GM12892 (cell line): ENCODE results near the gene C1QTNF1.

Source experiments
- DNase-seq: peaks from one replicate; pipeline ENCODE4 v3.0.0; 2011; ENCODE audit not compliant: insufficient read length
- FAIRE-seq: peaks from 2 replicates; lab custom pipeline; 2011; peaks lifted over from hg19 to GRCh38; lab: Jason Lieb, UNC
- POLR2A ChIP-seq: IDR thresholded peaks from 2 replicates; pipeline ENCODE4 v1.6.1; 2011; ENCODE audit warnings: low read depth, low read length, control low read depth
- POLR2AphosphoS5 ChIP-seq: IDR thresholded peaks from 2 replicates; pipeline ENCODE4 v1.6.1; 2011; ENCODE audit warnings: low read depth, low read length, control low read depth
- TAF1 ChIP-seq: IDR thresholded peaks from 2 replicates; pipeline ENCODE4 v1.6.1; 2011; ENCODE audit warnings: low read depth, mild to moderate bottlenecking, control low read depth, low read length, borderline replicate concordance

C1QTNF1 gene

DNA sequence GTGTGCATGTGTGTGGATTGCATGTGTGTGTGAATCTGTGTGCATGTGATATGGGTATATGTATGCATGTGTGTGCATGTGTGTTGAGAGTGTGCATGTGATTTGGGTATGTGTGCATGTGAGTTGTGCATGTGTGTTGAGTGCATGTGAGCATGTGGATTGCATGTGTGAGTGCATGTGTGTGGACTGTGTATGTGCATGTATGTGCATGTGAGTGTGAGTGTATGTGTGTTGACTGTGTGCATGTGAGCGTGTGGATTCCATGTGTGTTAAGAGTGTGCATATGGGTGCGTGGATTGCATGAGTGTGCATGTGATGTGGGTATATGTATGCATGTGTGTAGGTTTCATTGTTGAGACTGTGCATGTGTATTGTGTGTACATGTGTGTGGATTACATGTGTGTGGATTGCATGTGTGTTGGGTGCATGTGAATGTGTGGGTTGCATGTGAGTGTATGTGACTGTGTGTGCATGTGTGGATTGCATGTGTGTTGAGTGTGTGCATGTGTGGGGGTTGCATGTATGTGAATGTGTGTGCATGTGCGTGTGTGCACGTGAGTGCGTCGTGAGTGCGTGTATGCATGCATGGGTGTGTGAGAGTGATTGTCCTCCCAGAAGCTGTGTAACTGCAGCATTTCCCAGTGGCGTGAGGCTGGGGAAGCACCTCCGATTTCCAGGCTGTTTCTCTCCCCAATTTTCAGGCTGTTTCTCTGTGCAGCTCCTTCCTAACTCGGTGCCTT, 19.4 kb downstream of the C1QTNF1 start:
- TF ChIP-seq POLR2A = no peak
- no peak for TF ChIP-seq POLR2AphosphoS5
- TF ChIP-seq TAF1 = no peak
- FAIRE-seq (no peak), DNase-seq (no peak)

DNA sequence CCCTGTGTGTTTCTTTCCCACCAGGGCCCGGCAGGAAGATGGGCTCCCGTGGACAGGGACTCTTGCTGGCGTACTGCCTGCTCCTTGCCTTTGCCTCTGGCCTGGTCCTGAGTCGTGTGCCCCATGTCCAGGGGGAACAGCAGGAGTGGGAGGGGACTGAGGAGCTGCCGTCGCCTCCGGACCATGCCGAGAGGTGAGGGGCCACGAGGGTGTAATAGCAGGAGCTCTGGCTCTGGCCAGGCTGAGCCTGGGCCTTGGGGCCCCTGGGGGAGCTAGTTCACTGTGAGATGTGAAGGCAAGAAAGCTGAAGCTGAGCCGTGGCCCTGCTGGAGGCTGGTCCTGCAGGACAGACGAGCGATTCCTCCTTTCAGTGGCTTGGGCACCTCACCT, 20.0 kb downstream of the C1QTNF1 start:
- DNase-seq (no peak), FAIRE-seq (no peak)
- TF ChIP-seq POLR2A (no peak), POLR2AphosphoS5 (no peak), TAF1 (no peak)

DNA sequence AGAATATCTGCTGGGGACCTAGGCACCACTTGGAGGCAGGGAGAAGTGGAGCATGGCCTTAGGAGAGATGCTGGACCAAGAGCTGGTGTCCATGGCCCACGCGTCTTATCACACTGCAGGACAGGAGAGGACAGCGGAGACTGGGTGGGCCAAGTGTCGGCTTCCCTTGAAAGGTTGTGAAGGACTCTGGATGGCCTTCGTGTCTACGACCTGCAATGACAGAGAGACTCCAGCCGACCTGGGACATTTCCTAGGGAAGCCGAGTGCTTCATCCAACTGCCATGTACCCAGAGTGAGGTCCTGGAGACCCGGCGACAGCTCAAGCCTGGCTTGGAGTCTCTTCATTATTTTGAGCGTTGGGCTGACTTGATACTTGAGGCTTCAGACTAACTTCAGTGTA, 20.5 kb downstream of the C1QTNF1 start:
- no peak for TF ChIP-seq POLR2A
- FAIRE-seq (no peak), DNase-seq (peak; percentile 1)

DNA sequence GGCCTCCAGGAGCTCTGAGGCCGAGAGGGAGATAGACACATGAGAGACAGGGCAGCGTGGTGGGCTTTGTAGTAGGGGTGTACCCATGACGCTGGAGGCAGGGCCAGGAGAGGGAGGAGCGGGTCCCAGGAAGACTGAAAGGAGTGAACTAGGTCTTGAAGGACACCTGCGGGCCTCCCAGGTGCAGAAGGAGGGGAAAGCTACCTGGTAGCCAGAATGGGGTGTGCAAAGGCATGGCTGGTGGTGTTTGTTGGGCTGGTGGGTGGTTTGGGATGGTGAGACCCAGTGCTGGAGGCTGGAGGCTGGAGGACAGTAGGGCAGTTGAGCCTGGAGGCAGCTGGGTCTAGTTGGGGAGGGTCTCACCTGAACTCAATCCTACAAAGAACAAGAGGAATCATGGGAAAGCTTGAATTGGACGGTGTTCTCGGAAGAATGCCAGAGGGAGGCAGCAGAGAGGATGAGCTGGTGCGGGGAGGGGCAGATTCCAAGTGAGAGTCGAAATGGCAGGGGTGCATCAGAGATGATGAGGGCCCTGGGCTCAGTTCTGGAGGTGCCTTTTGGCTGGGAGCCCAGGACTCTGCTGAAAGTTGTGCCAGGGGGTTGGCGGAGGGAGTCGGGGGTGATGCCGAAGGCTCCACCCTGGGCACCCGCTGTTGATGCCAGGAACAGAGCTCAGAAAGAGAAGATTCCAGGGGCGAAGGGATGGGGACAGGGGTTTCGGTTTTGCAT, 21.2 kb downstream of the C1QTNF1 start:
- DNase-seq (peak; percentile 5), FAIRE-seq (no peak)
- TF ChIP-seq TAF1 = no peak
- no peak for TF ChIP-seq POLR2A
- no peak for TF ChIP-seq POLR2AphosphoS5

DNA sequence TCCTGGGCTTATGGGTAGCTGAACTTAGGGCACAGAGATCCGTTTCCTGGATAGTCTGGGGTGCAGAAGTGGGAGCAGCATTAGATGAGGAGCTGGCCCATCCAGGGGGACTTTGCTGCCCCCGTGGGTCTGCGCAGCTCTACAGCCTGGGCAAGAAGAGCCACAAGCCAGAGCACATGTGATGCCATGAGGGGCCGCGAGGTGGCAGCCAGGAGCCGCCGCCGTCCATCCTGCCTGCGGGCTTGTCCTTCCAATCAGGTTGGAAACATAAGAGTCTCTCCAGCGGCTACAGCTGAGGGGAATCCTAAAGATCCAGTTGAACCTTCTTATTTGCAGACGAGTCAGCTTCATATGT, 21.9 kb downstream of the C1QTNF1 start:
- TF ChIP-seq TAF1 = no peak
- no peak for TF ChIP-seq POLR2A
- no peak for TF ChIP-seq POLR2AphosphoS5
- FAIRE-seq (peak; percentile 82), DNase-seq (peak; percentile 77)

DNA sequence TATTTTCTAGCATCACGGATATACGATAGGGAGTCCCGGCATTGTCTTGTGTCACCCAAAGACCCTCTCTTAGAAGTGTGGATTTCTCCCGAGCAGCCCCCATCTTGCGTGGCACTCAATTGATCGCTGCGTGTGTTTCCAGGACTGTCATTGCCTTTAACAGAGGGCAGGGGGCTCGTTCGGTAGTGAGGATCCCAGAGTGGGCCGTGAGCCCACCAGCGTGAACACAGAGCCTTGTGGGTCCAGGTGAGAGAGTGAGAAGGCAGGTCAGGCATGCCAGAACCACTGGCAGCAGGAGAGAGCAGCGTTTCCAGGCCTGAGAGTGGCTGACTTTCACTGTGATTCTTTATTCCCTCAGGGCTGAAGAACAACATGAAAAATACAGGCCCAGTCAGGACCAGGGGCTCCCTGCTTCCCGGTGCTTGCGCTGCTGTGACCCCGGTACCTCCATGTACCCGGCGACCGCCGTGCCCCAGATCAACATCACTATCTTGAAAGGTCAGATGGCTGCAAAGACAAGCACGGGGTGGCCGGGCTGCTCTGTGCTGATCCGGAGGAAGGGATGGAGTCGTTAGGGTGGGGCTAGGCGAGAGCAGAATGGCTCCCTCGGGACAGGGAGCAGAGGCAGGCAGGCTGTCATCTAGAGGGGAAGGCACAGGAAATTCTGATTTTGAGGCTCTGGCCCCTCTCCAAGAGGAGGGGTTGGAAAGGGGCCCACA, 22.4 kb downstream of the C1QTNF1 start:
- TF ChIP-seq POLR2AphosphoS5 = no peak
- DNase-seq = peak; percentile 15
- FAIRE-seq = no peak

DNA sequence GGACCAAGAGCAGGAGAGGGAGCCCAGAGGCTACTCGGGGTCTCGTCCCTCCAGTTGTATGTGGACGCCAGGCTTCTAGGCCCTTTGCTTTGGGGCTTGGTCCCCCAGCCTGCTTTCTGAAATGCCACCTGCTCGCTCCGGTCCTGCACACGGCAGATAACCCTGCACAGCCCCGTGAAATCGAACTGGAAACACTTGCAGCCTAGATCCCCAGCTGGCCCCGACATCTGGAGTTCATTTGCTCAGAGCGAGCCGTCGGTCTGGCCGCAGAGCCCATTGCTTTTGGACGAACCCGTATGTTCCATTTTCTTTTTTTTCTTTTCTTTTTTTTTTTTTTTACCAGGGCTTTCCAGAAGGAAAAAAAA, 22.9 kb downstream of the C1QTNF1 start:
- no peak for FAIRE-seq
- no peak for DNase-seq
- no peak for TF ChIP-seq POLR2A
- TF ChIP-seq POLR2AphosphoS5 = no peak
- TF ChIP-seq TAF1 = no peak

DNA sequence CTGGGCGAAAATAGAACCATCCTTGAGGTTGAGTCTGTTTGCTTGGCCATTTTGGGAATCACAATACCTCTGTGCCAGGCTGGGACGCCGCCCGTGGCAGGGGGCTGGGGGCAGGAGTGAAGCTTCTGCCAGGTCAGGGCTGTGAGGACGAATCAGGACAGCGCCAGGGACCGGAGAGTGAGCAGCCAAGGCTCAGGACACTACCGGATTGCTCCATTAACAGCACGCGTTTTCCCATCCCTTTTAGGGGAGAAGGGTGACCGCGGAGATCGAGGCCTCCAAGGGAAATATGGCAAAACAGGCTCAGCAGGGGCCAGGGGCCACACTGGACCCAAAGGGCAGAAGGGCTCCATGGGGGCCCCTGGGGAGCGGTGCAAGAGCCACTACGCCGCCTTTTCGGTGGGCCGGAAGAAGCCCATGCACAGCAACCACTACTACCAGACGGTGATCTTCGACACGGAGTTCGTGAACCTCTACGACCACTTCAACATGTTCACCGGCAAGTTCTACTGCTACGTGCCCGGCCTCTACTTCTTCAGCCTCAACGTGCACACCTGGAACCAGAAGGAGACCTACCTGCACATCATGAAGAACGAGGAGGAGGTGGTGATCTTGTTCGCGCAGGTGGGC, 23.4 kb downstream of the C1QTNF1 start:
- TF ChIP-seq POLR2A = no peak
- TF ChIP-seq POLR2AphosphoS5 = no peak
- no peak for TF ChIP-seq TAF1
- peak; percentile 11 for DNase-seq
- FAIRE-seq = no peak

DNA sequence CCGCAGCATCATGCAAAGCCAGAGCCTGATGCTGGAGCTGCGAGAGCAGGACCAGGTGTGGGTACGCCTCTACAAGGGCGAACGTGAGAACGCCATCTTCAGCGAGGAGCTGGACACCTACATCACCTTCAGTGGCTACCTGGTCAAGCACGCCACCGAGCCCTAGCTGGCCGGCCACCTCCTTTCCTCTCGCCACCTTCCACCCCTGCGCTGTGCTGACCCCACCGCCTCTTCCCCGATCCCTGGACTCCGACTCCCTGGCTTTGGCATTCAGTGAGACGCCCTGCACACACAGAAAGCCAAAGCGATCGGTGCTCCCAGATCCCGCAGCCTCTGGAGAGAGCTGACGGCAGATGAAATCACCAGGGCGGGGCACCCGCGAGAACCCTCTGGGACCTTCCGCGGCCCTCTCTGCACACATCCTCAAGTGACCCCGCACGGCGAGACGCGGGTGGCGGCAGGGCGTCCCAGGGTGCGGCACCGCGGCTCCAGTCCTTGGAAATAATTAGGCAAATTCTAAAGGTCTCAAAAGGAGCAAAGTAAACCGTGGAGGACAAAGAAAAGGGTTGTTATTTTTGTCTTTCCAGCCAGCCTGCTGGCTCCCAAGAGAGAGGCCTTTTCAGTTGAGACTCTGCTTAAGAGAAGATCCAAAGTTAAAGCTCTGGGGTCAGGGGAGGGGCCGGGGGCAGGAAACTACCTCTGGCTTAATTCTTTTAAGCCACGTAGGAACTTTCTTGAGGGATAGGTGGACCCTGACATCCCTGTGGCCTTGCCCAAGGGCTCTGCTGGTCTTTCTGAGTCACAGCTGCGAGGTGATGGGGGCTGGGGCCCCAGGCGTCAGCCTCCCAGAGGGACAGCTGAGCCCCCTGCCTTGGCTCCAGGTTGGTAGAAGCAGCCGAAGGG, 24.2 kb downstream of the C1QTNF1 start:
- no peak for FAIRE-seq
- DNase-seq = no peak

DNA sequence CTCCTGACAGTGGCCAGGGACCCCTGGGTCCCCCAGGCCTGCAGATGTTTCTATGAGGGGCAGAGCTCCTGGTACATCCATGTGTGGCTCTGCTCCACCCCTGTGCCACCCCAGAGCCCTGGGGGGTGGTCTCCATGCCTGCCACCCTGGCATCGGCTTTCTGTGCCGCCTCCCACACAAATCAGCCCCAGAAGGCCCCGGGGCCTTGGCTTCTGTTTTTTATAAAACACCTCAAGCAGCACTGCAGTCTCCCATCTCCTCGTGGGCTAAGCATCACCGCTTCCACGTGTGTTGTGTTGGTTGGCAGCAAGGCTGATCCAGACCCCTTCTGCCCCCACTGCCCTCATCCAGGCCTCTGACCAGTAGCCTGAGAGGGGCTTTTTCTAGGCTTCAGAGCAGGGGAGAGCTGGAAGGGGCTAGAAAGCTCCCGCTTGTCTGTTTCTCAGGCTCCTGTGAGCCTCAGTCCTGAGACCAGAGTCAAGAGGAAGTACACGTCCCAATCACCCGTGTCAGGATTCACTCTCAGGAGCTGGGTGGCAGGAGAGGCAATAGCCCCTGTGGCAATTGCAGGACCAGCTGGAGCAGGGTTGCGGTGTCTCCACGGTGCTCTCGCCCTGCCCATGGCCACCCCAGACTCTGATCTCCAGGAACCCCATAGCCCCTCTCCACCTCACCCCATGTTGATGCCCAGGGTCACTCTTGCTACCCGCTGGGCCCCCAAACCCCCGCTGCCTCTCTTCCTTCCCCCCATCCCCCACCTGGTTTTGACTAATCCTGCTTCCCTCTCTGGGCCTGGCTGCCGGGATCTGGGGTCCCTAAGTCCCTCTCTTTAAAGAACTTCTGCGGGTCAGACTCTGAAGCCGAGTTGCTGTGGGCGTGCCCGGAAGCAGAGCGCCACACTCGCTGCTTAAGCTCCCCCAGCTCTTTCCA, 25.1 kb downstream of the C1QTNF1 start:
- DNase-seq = no peak
- TF ChIP-seq POLR2A = no peak
- TF ChIP-seq TAF1 = no peak
- TF ChIP-seq POLR2AphosphoS5 = no peak
- FAIRE-seq = no peak

More for the DNA sequence above, 24.2 kb downstream of the C1QTNF1 start:
- TF ChIP-seq POLR2AphosphoS5 (no peak), TAF1 (no peak), POLR2A (no peak)
